ENCODE measurements around the gene DUOXA1.

Gene DUOXA1

DNA sequence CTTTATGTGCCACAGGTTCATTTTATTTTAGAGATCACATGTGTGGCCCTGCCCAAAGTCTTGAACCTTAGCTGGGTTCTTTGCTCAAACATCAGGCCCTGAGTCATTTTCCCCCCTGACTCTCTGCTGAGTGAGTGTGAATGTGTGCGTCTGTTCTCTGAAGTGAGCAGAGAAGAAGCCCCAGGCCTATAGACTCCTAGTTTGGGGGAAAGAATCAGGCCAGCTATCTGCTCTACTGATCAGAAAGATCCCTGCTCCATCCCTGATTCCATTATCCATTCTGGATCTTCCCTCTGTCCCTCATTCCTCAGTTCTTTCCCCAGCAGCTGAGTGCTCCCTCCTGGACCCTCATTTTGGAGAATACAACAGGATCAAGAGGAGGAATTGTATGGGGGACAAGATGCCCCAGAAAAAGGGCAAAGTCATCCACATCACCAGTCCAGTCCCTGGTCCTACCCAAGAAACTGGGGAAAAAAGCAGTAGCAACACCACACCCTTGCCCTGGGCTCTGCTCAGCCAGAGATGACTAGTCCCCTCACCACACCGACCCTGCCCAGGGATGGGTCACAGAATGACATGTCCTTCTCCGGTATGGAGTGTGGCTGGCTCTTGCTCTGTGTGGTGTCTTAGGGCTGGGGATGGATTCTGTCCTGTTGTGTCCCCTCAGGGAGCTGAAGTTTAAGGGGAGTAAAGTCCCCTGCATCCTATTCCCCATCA is 3.3 kb upstream of the DUOXA1 start (continued):
- TF ChIP-seq CSRNP3 (CRISPR knock-in tag; IDR thresholded peaks at IDR 0.05), result no peak

DNA sequence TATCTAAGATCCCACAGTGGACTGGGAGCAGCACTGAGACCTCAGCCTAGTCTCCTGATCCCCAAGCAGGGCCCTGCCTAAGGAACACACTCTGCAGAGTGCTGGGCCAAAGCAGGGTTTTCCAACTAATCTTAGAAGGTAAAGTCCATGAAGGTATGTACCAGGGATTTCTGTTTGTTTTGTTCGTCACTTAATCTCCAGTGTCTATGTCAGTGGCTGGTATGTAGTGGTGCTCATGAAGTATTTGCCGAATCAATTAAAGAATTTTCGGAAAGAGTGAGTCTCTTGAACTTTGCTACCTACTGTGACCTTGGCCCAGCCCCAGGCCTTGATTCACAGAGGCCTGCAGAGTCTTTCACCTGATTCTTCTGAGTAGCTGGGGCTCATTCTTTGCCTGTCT is 1.8 kb upstream of the DUOXA1 start:
- TF ChIP-seq ARNTL (CRISPR knock-in tag; IDR thresholded peaks at IDR 0.05; ENCODE audit: borderline replicate concordance, low read depth) (no peak), BACH2 (CRISPR knock-in tag; IDR thresholded peaks at IDR 0.05; ENCODE audit: borderline replicate concordance) (no peak), CREB5 (CRISPR knock-in tag; IDR thresholded peaks at IDR 0.05; ENCODE audit: low read depth) (no peak), RARB (CRISPR knock-in tag; IDR thresholded peaks at IDR 0.05) (no peak), OSR1 (CRISPR knock-in tag; IDR thresholded peaks at IDR 0.05) (no peak), TCF4 (CRISPR knock-in tag; IDR thresholded peaks at IDR 0.05; ENCODE audit: borderline replicate concordance) (no peak), GLIS3 (CRISPR knock-in tag; IDR thresholded peaks at IDR 0.05) (no peak), ZC3H10 (CRISPR knock-in tag; IDR thresholded peaks at IDR 0.05) (no peak), TOX (CRISPR knock-in tag; IDR thresholded peaks at IDR 0.05; ENCODE audit: borderline replicate concordance) (no peak), TSHZ2 (CRISPR knock-in tag; IDR thresholded peaks at IDR 0.05) (no peak), ZFP30 (CRISPR knock-in tag; IDR thresholded peaks at IDR 0.05) (no peak), PPARA (CRISPR knock-in tag; IDR thresholded peaks at IDR 0.05; ENCODE audit: borderline replicate concordance) (no peak), ESRRG (CRISPR knock-in tag; IDR thresholded peaks at IDR 0.05) (no peak), ZFP3 (CRISPR knock-in tag; IDR thresholded peaks at IDR 0.05) (no peak), ISL1 (CRISPR knock-in tag; IDR thresholded peaks at IDR 0.05) (no peak), CSRNP3 (CRISPR knock-in tag; IDR thresholded peaks at IDR 0.05) (no peak), CSDC2 (CRISPR knock-in tag; IDR thresholded peaks at IDR 0.05) (no peak), ZNF565 (CRISPR knock-in tag; conservative IDR thresholded peaks at IDR 0.05; ENCODE audit: low read depth) (no peak), SNAI2 (CRISPR knock-in tag; IDR thresholded peaks at IDR 0.05) (no peak)
- TF ChIP-seq, protein P1, sequence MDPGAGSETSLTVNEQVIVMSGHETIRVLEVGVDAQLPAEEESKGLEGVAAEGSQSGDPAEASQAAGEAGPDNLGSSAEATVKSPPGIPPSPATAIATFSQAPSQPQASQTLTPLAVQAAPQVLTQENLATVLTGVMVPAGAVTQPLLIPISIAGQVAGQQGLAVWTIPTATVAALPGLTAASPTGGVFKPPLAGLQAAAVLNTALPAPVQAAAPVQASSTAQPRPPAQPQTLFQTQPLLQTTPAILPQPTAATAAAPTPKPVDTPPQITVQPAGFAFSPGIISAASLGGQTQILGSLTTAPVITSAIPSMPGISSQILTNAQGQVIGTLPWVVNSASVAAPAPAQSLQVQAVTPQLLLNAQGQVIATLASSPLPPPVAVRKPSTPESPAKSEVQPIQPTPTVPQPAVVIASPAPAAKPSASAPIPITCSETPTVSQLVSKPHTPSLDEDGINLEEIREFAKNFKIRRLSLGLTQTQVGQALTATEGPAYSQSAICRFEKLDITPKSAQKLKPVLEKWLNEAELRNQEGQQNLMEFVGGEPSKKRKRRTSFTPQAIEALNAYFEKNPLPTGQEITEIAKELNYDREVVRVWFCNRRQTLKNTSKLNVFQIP (CRISPR knock-in tag; IDR thresholded peaks at IDR 0.05; ENCODE audit: borderline replicate concordance, low read depth), result no peak
- no peak for ATAC-seq

DNA sequence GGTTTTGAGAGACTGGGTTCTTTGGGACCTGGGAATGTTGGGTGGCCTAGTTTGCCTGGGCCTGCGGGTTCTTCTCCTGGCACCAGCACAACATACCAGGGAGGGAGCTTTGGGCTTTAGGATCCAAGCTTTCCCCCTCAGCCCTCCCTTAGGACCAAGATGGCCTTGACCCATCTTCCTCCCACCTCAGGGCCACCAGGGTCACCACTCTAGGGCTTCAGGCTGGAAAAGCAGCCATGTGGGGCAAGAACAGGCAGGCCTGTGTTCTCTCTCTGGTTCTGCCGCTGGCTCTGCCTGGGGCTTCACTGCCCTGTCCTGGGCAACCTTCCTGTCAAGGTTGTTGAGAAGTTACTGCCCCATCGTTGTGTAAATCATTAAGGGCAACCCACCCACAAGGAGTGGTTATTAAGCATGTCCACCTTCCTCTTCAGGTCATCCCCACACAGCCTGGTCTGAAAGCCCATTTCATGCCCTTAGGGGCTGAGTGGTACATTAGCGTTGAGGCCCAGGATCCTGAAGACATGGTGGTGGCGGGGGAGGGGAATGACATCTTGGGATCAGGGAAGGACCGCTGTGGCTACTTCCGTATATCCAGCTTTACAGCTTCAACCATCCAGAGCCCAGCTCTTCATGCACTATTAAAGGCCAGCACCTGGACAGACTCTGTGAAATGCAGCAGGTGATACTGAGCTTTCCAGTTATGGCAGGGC is 767 bp upstream of the DUOXA1 start:
- ATAC-seq, result no peak

More for the DNA sequence above, 767 bp upstream of the DUOXA1 start:
- TF ChIP-seq TCF4 (CRISPR knock-in tag; IDR thresholded peaks at IDR 0.05; ENCODE audit: borderline replicate concordance) (no peak), CSDC2 (CRISPR knock-in tag; IDR thresholded peaks at IDR 0.05) (no peak), GLIS3 (CRISPR knock-in tag; IDR thresholded peaks at IDR 0.05) (no peak), ESRRG (CRISPR knock-in tag; IDR thresholded peaks at IDR 0.05) (no peak), ISL1 (CRISPR knock-in tag; IDR thresholded peaks at IDR 0.05) (no peak), ZNF565 (CRISPR knock-in tag; conservative IDR thresholded peaks at IDR 0.05; ENCODE audit: low read depth) (no peak), TOX (CRISPR knock-in tag; IDR thresholded peaks at IDR 0.05; ENCODE audit: borderline replicate concordance) (no peak)
- TF ChIP-seq, protein P1 (CRISPR knock-in tag; IDR thresholded peaks at IDR 0.05; ENCODE audit: borderline replicate concordance, low read depth), result no peak

Measured in SK-N-SH treated with all-trans-retinoic acid at 6 μM for 48 hours (cell line).